H9 (cell line): ENCODE measurements around the gene UGT2B11. TPM values are rescaled to one million over a fixed set of nuclear protein-coding genes. Genes with fewer than 3 reads are reported as not detected.
"Not testable (repeated sequence)": the region's sequence is repeated elsewhere in the genome, so short reads cannot be mapped to it uniquely, and the experiment has no call there.

ENCODE experiments used
- DNase-seq: peaks from one replicate; pipeline ENCODE4 v3.0.0-alpha.2; 2017
- H2AFZ ChIP-seq: one replicate; pipeline ENCODE4 v1.6.1; 2013; ENCODE audit warnings: mild to moderate bottlenecking, low read length, control low read depth, moderate library complexity
- H2AK5ac ChIP-seq: 2 replicates; pipeline ENCODE4 v1.6.1; 2013; ENCODE audit warnings: low read length, control low read depth, mixed read lengths; ENCODE audit not compliant: insufficient read length
- H2BK120ac ChIP-seq: one replicate; pipeline ENCODE4 v1.6.1; 2013; ENCODE audit warnings: low read depth, mild to moderate bottlenecking, low read length, control low read depth, inconsistent platforms; ENCODE audit not compliant: poor library complexity, severe bottlenecking
- H2BK12ac ChIP-seq: 2 replicates; pipeline ENCODE4 v1.6.1; 2013; ENCODE audit warnings: low read length, control low read depth, mixed read lengths, low read depth; ENCODE audit not compliant: insufficient read length
- H2BK15ac ChIP-seq: 2 replicates; pipeline ENCODE4 v1.6.1; 2013; ENCODE audit warnings: low read depth, low read length, control low read depth
- H2BK20ac ChIP-seq: one replicate; pipeline ENCODE4 v1.6.1; 2013; ENCODE audit warnings: low read depth, mild to moderate bottlenecking, low read length, control low read depth, inconsistent platforms; ENCODE audit not compliant: poor library complexity, severe bottlenecking
- H2BK5ac ChIP-seq: 2 replicates; pipeline ENCODE4 v1.6.1; 2013; ENCODE audit warnings: low read length, control low read depth, mixed read lengths; ENCODE audit not compliant: insufficient read length
- H3K14ac ChIP-seq: 2 replicates; pipeline ENCODE4 v1.6.1; 2013; ENCODE audit warnings: low read length, control low read depth; ENCODE audit not compliant: insufficient read depth
- H3K18ac ChIP-seq: 2 replicates; pipeline ENCODE4 v1.6.1; 2013; ENCODE audit warnings: low read depth, mild to moderate bottlenecking, mixed read lengths, low read length, control low read depth; ENCODE audit not compliant: insufficient read length
- H3K23ac ChIP-seq: 2 replicates; pipeline ENCODE4 v1.6.1; 2013; ENCODE audit warnings: low read length, control low read depth, mixed read lengths, low read depth; ENCODE audit not compliant: insufficient read length
- H3K23me2 ChIP-seq: 2 replicates; pipeline ENCODE4 v1.6.1; 2013; ENCODE audit warnings: low read depth, mild to moderate bottlenecking, mixed read lengths, low read length, control low read depth; ENCODE audit not compliant: insufficient read length, poor library complexity, severe bottlenecking
- H3K27ac ChIP-seq: 2 replicates; pipeline ENCODE4 v1.5.1; 2013; ENCODE audit warnings: low read length, control low read depth, mixed read lengths, low read depth; ENCODE audit not compliant: insufficient read length
- H3K27me3 ChIP-seq: 2 replicates; pipeline ENCODE4 v1.6.1; 2013; ENCODE audit warnings: low read length, control low read depth, inconsistent platforms; ENCODE audit not compliant: insufficient read depth
- H3K4ac ChIP-seq: 2 replicates; pipeline ENCODE4 v1.6.1; 2013; ENCODE audit warnings: low read depth, mild to moderate bottlenecking, control low read depth, inconsistent platforms, low read length, moderate library complexity
- H3K4me1 ChIP-seq: 2 replicates; pipeline ENCODE4 v1.6.1; 2013; ENCODE audit warnings: low read length, control low read depth, inconsistent platforms; ENCODE audit not compliant: insufficient read depth
- H3K4me2 ChIP-seq: 2 replicates; pipeline ENCODE4 v1.6.1; 2013; ENCODE audit warnings: low read length, control low read depth, mixed read lengths; ENCODE audit not compliant: insufficient read length, insufficient read depth
- H3K56ac ChIP-seq: 2 replicates; pipeline ENCODE4 v1.6.1; 2013; ENCODE audit warnings: low read depth, mild to moderate bottlenecking, mixed read lengths, low read length, control low read depth; ENCODE audit not compliant: insufficient read length
- H3K79me1 ChIP-seq: 2 replicates; pipeline ENCODE4 v1.6.1; 2013; ENCODE audit warnings: low read depth, mild to moderate bottlenecking, moderate library complexity, low read length, control low read depth, inconsistent platforms; ENCODE audit not compliant: insufficient read depth, poor library complexity, severe bottlenecking
- H3K79me2 ChIP-seq: 2 replicates; pipeline ENCODE4 v1.6.1; 2013; ENCODE audit warnings: low read length, control low read depth, inconsistent platforms; ENCODE audit not compliant: insufficient read depth
- H3K9ac ChIP-seq: 2 replicates; pipeline ENCODE4 v1.6.1; 2013; ENCODE audit warnings: low read length, control low read depth, mixed read lengths; ENCODE audit not compliant: insufficient read length; ENCODE audit errors: extremely low read depth
- H3K9me3 ChIP-seq: one replicate; pipeline ENCODE4 v1.6.1; 2013; ENCODE audit warnings: low read depth, low read length, inconsistent platforms; ENCODE audit not compliant: control insufficient read depth
- H3T11ph ChIP-seq: one replicate; pipeline ENCODE4 v1.6.1; 2013; ENCODE audit warnings: mild to moderate bottlenecking, low read length, control low read depth, inconsistent platforms
- H4K20me1 ChIP-seq: one replicate; pipeline ENCODE4 v1.6.1; 2013; ENCODE audit not compliant: control insufficient read depth, insufficient read length, insufficient read depth
- H4K5ac ChIP-seq: 2 replicates; pipeline ENCODE4 v1.6.1; 2013; ENCODE audit warnings: low read depth, mild to moderate bottlenecking, mixed read lengths, low read length, control low read depth; ENCODE audit not compliant: insufficient read length
- H4K8ac ChIP-seq: replicated peaks from 2 replicates; pipeline ENCODE4 v1.6.1; 2013; ENCODE audit warnings: low read length, control low read depth, mixed read lengths, low read depth; ENCODE audit not compliant: insufficient read length
- H4K91ac ChIP-seq: 2 replicates; pipeline ENCODE4 v1.6.1; 2013; ENCODE audit warnings: low read depth, mild to moderate bottlenecking, moderate library complexity, mixed read lengths, low read length, control low read depth; ENCODE audit not compliant: insufficient read length
- H3K27ac Mint-ChIP-seq, 3 experiments: 2 replicates in 2 of 3; 3 replicates in 1 of 3; pipeline ENCODE4 v1.8.0; 2020 to 2021; ENCODE audit warnings: mixed read lengths in 3 of 3, mild to moderate bottlenecking in 1 of 3, moderate library complexity in 1 of 3
- H3K27me3 Mint-ChIP-seq: 2 replicates; pipeline ENCODE4 v1.8.0; 2021; ENCODE audit warnings: low read depth, mild to moderate bottlenecking, moderate library complexity, mixed read lengths
- H3K36me3 Mint-ChIP-seq, 3 experiments: 2 replicates in 2 of 3; 3 replicates in 1 of 3; pipeline ENCODE4 v1.8.0; 2020 to 2021; ENCODE audit warnings: low read depth in 3 of 3, mixed read lengths in 3 of 3; ENCODE audit not compliant: insufficient read depth in 1 of 3
- H3K4me1 Mint-ChIP-seq, 2 experiments: 2 replicates each; pipeline ENCODE4 v1.8.0; 2020; ENCODE audit warnings: mixed read lengths in 2 of 2
- H3K4me3 Mint-ChIP-seq, 2 experiments: 2 replicates in 1 of 2; 3 replicates in 1 of 2; pipeline ENCODE4 v1.8.0; 2020 to 2021; ENCODE audit warnings: mild to moderate bottlenecking in 2 of 2, mixed read lengths in 2 of 2, moderate library complexity in 1 of 2
- H3K9me3 Mint-ChIP-seq, 2 experiments: 2 replicates in 1 of 2; 3 replicates in 1 of 2; pipeline ENCODE4 v1.8.0; 2020; ENCODE audit warnings: mild to moderate bottlenecking in 2 of 2, mixed read lengths in 2 of 2, moderate library complexity in 1 of 2
- WGBS: extraction: QIAGEN DNeasy Blood & Tissue Kit; methylation state at CpG from one replicate; pipeline ENCODE4 v1.1.7; 2013; ENCODE audit warnings: missing lambda C conversion rate, low lambda C conversion rate, mixed read lengths; ENCODE audit not compliant: insufficient read length; ENCODE audit errors: extremely low coverage; 5-methylcytosine and 5-hydroxymethylcytosine counted together
- total RNA-seq: library from RNA; stranded (reverse); gene quantifications from 2 replicates; pipeline ENCODE4 v1.2.1, GENCODE V29; 2021
- TF ChIP-seq, protein P1 (sequence below): fragments of 200-600 bp; sonication (generic); conservative IDR thresholded peaks from 3 replicates; pipeline ENCODE4 v1.8.0; 2021; ENCODE audit warnings: antibody characterized with exemption, mild to moderate bottlenecking

Gene UGT2B11
- total RNA-seq, 1 experiment from 2014 or later: not detected

DNA sequence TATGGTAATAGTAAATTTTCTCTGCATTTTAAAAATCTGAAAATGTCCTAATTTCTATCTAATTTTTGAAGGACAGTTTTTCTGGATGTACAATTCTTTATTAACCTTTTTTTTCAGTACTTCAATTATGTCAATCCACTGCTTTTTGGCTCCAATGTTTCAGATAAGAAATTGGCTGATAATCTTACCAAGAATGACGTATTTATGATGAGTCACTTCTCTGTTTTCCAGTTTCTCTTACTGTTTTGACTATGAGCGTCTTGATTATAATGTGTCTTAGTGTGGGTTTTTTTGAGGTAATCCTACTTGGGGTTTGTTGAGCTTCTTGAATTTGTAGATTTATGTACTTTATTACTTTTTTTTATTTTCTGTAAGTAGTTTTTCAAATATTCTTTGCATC, 47.2 kb downstream of the UGT2B11 start:
- peaks cover 10 to 11% of the 10 kb centered on the region in 2 experiments for H3K9me3 Mint-ChIP-seq
- Histone ChIP-seq H3K79me2 (no peaks in the 10 kb centered on the region), H2BK12ac (no peak overlapping the region), H4K91ac (no peak overlapping the region), H3K56ac (no peak overlapping the region), H3K14ac (no peak overlapping the region), H3K27ac (no peak overlapping the region), H3K23ac (no peak overlapping the region), H2BK120ac (no peak overlapping the region), H2AFZ (no peak overlapping the region), H3K4me2 (no peak overlapping the region), H2BK5ac (no peak overlapping the region), H2BK15ac (no peak overlapping the region), H2AK5ac (no peak overlapping the region), H3K79me1 (no peaks in the 10 kb centered on the region), H2BK20ac (no peak overlapping the region), H4K8ac (no peak overlapping the region), H3T11ph (no peak overlapping the region), H3K4ac (no peak overlapping the region), H3K9me3 (no peaks in the 10 kb centered on the region), H3K27me3 (no peaks in the 10 kb centered on the region), H4K20me1 (no peaks in the 10 kb centered on the region), H4K5ac (no peak overlapping the region), H3K4me1 (no peaks in the 10 kb centered on the region), H3K9ac (no peak overlapping the region), H3K18ac (no peak overlapping the region), H3K23me2 (no peaks in the 10 kb centered on the region)
- peaks cover 5 to 10% of the 10 kb centered on the region in 2 experiments; a peak in 3 of 4 replicates for H3K4me1 Mint-ChIP-seq
- H3K27me3 Mint-ChIP-seq: no peaks in the 10 kb centered on the region
- no peak overlapping the region for H3K27ac Mint-ChIP-seq
- no peak for DNase-seq
- TF ChIP-seq, protein P1, sequence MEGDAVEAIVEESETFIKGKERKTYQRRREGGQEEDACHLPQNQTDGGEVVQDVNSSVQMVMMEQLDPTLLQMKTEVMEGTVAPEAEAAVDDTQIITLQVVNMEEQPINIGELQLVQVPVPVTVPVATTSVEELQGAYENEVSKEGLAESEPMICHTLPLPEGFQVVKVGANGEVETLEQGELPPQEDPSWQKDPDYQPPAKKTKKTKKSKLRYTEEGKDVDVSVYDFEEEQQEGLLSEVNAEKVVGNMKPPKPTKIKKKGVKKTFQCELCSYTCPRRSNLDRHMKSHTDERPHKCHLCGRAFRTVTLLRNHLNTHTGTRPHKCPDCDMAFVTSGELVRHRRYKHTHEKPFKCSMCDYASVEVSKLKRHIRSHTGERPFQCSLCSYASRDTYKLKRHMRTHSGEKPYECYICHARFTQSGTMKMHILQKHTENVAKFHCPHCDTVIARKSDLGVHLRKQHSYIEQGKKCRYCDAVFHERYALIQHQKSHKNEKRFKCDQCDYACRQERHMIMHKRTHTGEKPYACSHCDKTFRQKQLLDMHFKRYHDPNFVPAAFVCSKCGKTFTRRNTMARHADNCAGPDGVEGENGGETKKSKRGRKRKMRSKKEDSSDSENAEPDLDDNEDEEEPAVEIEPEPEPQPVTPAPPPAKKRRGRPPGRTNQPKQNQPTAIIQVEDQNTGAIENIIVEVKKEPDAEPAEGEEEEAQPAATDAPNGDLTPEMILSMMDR: no peak
- H3K4me3 Mint-ChIP-seq: no peak overlapping the region
- peaks cover 0 to 13% (median 4%) of the 10 kb centered on the region in 3 experiments; a peak in 5 of 7 replicates for H3K36me3 Mint-ChIP-seq
- WGBS: no CpG with 5 or more reads among the region's 2 CpGs

DNA sequence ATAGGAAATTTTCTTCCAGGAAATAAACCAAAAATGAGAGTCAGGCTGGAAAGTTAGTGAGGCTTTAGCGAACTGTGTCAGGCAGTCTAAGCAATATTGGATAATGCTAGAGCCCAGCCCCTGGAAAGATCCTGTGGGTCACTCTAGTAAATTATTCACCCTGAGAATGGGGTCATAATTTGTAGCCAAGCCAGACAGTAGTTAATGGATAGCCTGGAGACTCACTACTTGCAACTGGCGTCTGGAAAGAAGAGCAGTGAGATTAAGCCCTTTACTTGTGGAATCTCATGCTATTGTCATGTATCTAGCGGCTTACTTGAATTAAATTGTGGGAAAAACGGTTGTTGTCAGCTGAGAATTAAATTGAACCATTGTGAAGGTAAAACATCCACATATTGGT, 48.2 kb downstream of the UGT2B11 start:
- not testable (repeated sequence) for H3K79me2 ChIP-seq, DNase-seq, H3K9me3 ChIP-seq, H4K8ac ChIP-seq, H4K5ac ChIP-seq, H3K23me2 ChIP-seq, H2BK15ac ChIP-seq, H3K79me1 ChIP-seq, H3K4me1 Mint-ChIP-seq, H2BK5ac ChIP-seq, H3T11ph ChIP-seq, H3K4me3 Mint-ChIP-seq, H3K18ac ChIP-seq, H3K9ac ChIP-seq, H3K23ac ChIP-seq, H2BK120ac ChIP-seq, H3K27ac Mint-ChIP-seq, H3K56ac ChIP-seq, H3K27me3 ChIP-seq, H2AFZ ChIP-seq, H4K91ac ChIP-seq, H3K27ac ChIP-seq, H3K4ac ChIP-seq, H4K20me1 ChIP-seq, H3K4me2 ChIP-seq, H3K4me1 ChIP-seq, H2BK12ac ChIP-seq, H2AK5ac ChIP-seq, H3K14ac ChIP-seq, H3K27me3 Mint-ChIP-seq, H2BK20ac ChIP-seq
- no CpG with 5 or more reads among the region's 4 CpGs for WGBS
- H3K36me3 Mint-ChIP-seq: peaks cover 0 to 13% (median 4%) of the 10 kb centered on the region in 3 experiments; a peak in 5 of 7 replicates
- peaks cover 10 to 11% of the 10 kb centered on the region in 2 experiments for H3K9me3 Mint-ChIP-seq
